ENCODE results near the gene STK11. TPM values are rescaled to one million over a fixed set of nuclear protein-coding genes. Genes with fewer than 3 reads are reported as not detected.

STK11 gene
- total RNA-seq, 4 donors from 2014 or later: 56.8 to 80.7 (median 60.9) TPM

DNA sequence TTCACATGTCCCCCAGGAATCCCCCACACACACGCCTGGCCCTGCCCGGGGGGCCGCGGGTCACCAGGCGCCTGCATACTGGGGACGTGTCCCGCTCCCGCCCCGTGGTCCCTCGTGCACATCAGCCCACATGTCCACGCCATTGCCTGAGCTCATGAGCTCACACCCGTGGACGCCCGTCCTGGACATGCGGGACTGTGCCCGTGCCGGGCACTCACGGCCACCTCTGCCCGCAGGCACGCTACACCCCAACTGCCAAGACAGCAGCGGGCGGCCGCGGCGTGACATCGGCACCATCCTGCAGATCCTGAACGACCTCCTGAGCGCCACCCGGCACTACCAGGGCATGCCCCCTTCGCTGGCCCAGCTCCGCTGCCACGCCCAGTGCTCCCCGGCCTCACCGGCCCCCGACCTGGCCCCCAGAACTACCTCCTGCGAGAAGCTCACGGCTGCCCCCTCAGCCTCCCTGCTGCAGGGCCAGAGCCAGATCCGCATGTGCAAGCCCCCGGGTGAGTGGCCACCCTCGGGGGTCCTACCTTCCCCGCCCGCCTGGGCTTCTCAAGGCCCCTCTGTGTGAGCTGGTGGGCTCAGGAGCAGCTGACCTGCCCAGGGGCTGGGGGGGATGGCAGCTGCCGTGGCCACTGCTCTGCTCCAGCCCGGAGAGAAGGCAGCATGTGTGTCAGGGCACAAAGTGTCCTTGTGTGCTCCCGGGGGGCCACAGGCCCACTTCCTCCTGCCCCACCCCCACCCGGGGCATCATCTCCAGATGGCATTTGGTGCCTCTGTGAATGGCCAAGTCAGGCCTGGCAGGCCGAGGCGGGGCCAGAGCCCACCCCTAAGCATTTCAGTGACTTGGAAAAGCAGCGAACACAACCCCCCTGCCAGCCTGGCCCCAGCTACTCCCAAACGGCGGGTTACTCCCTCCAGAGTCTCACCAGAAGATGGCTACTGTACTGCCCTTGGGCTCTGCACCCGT lies 49.9 kb downstream of the STK11 start:
- no peak for ATAC-seq
- TF ChIP-seq POLR2A (IDR thresholded peaks at IDR 0.05) (peak in 1 of 2 donors; percentile 8), POLR2AphosphoS5 (IDR thresholded peaks at IDR 0.05) (peak; percentile 17), EP300 (IDR thresholded peaks at IDR 0.05) (no peak)
- TF ChIP-seq, protein P1, sequence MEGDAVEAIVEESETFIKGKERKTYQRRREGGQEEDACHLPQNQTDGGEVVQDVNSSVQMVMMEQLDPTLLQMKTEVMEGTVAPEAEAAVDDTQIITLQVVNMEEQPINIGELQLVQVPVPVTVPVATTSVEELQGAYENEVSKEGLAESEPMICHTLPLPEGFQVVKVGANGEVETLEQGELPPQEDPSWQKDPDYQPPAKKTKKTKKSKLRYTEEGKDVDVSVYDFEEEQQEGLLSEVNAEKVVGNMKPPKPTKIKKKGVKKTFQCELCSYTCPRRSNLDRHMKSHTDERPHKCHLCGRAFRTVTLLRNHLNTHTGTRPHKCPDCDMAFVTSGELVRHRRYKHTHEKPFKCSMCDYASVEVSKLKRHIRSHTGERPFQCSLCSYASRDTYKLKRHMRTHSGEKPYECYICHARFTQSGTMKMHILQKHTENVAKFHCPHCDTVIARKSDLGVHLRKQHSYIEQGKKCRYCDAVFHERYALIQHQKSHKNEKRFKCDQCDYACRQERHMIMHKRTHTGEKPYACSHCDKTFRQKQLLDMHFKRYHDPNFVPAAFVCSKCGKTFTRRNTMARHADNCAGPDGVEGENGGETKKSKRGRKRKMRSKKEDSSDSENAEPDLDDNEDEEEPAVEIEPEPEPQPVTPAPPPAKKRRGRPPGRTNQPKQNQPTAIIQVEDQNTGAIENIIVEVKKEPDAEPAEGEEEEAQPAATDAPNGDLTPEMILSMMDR (IDR thresholded peaks at IDR 0.05): no peak
- Histone ChIP-seq H3K27me3 (no peaks in the 10 kb centered on the region), H3K4me3 (peak overlapping the region in 1 of 2 donors; percentile 6), H3K4me1 (peaks cover 0 to 96% (median 57%) of the 10 kb centered on the region in 3 donors), H3K9me3 (no peaks in the 10 kb centered on the region), H3K27ac (peak overlapping the region; percentile 12 to 100 (median 100)), H3K36me3 (peaks cover 3 to 57% of the 10 kb centered on the region in 2 donors)
- 92% methylated on average over 2 of the region's 52 CpGs; no CpG with 5 or more reads in 1 of the 2 donors for WGBS, 2 donors (ENCODE audit: low coverage in 1 of 2)

DNA sequence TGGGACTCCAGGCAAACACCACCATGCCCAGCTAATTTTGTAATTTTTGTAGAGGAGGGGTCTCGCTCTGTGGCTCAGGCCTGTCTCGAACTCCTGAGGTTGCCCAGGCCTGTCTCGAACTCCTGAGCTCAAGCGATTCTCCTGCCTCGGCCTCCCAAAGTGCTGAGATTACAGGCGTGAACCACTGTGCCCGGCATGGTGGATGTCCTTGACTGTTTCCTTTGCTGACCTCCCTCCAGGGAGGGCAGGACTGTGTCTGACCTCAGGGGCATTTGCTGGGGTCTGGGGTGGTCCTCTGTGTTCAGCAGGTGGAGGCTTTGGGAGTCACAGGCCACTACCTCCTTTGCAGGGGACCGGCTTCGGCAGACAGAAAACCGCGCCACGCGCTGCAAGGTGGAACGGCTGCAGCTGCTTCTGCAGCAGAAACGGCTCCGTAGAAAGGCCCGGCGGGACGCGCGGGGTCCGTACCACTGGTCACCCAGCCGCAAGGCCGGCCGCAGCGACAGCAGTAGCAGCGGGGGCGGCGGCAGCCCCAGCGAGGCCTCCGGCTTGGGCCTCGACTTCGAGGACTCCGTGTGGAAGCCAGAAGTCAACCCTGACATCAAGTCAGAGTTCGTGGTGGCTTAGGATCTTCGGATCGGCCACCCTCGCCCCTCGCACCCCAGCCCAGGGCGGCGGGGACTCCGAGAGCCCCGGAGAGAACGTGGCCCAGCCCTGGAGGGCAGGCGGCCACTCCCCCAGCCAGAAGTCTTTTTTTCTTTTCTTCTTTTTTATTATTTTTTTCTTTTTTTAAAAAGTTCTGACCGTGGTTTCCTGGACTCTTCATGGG lies 51.3 kb downstream of the STK11 start:
- peak overlapping the region in 3 of 4 donors; percentile 55 to 100 (median 99) for H3K27ac ChIP-seq
- no peak for ATAC-seq
- H3K9me3 ChIP-seq: no peaks in the 10 kb centered on the region
- peaks cover 0 to 98% (median 62%) of the 10 kb centered on the region in 3 donors for H3K4me1 ChIP-seq
- WGBS, 2 donors (ENCODE audit: low coverage in 1 of 2): 75 to 85% methylated on average over 10 to 28 of the region's 46 CpGs
- no peak overlapping the region for H3K4me3 ChIP-seq
- peaks cover 3 to 50% of the 10 kb centered on the region in 2 donors for H3K36me3 ChIP-seq
- no peaks in the 10 kb centered on the region for H3K27me3 ChIP-seq
- TF ChIP-seq EP300 (IDR thresholded peaks at IDR 0.05): no peak
- TF ChIP-seq POLR2AphosphoS5 (IDR thresholded peaks at IDR 0.05): peak; percentile 14

DNA sequence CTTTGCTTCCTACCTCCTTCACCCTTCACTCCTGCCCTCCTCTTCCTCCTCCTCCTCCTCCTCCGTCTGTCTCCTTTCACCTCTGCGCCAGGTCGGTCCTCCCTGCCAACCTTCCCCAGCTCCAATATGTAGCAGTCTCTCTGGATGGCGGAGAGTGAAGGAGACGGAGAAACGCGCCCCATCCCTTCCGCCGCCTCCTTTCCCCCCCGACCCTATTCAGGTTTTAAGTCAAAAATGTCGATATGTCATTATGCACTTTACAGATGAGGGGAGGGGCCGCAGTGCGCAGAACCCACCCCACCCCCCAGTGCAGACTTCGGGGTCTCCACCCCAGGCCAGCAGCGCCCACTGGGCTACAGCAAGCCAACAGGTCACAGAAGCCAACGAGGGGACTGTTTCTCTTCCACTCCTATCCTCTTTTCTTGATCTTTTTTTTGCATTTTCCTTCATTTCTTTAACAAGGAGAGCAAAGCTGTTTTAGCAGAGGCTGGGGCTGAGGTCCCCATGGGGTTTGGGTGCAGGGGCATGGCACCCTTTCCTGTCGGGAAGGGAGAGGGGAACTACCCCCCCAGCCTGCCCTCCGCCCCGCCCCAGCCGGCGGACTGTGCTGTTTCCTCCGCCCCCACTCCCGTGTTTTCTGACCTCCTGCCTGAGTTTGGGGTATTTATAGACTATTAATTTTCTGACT lies 52.0 kb downstream of the STK11 start:
- ATAC-seq: no peak
- TF ChIP-seq POLR2AphosphoS5 (IDR thresholded peaks at IDR 0.05) (no peak), POLR2A (IDR thresholded peaks at IDR 0.05) (no peak)
- TF ChIP-seq, protein P1 (IDR thresholded peaks at IDR 0.05): no peak
- Histone ChIP-seq H3K27me3 (no peaks in the 10 kb centered on the region), H3K27ac (peak overlapping the region in 3 of 4 donors; percentile 89 to 100 (median 99)), H3K9me3 (no peaks in the 10 kb centered on the region), H3K4me3 (no peak overlapping the region), H3K36me3 (peaks cover 3 to 47% of the 10 kb centered on the region in 2 donors), H3K4me1 (peaks cover 4 to 99% (median 68%) of the 10 kb centered on the region in 3 donors)
- WGBS, 2 donors (ENCODE audit: low coverage in 1 of 2): 43 to 100% methylated on average over 1 to 11 of the region's 23 CpGs

DNA sequence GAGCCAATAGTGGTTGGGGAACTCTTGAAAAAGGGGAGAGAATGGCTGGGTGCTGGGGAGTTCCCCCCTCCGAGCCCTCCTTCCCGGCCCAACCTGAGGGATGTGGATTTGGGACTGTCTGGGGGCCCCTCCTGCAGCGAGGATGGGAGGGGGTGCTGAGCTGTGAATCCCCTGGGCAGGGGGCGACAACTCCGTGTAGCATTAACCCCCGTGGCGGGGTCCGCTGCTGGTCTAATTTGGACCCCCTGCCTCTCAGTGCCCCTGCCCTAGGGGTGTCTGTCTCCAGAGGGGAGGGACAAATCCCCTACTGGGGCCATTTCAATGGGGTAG lies 52.5 kb downstream of the STK11 start:
- H3K27me3 ChIP-seq: no peaks in the 10 kb centered on the region
- ATAC-seq: no peak
- TF ChIP-seq POLR2AphosphoS5 (IDR thresholded peaks at IDR 0.05): peak; percentile 3
- no peak for TF ChIP-seq EP300 (IDR thresholded peaks at IDR 0.05)
- H3K27ac ChIP-seq: peak overlapping the region in 3 of 4 donors; percentile 89 to 100 (median 99)
- WGBS, 2 donors (ENCODE audit: low coverage in 1 of 2): 44 to 57% methylated on average over 4 to 7 of the region's 8 CpGs
- peaks cover 3 to 47% of the 10 kb centered on the region in 2 donors for H3K36me3 ChIP-seq
- H3K4me1 ChIP-seq: peaks cover 4 to 99% (median 70%) of the 10 kb centered on the region in 3 donors
- H3K9me3 ChIP-seq: no peaks in the 10 kb centered on the region
- H3K4me3 ChIP-seq: no peak overlapping the region

DNA sequence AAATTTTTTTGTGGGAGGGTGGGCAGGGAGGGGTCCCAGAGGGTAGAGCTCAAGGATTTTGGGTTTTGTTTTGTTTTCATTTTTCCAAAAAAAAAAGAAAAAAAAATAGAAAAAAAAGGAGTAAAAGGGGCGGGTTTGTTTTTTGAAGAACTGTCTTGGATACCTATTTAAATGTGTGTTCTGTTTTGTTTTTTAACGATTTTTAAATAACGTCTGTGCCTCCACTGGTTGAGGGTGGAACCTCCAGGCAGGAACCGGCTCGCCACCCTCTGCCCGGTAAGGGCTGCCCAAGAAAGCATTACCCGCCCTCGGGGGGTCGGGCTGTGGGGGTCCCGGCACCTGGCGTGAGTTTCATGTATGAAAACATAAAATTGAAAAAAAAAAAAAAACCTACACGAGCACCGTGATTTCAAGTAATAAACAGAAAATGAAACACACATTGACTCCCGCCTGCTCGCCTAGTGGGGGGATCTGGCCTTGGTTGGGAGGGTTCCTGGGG lies 53.2 kb downstream of the STK11 start:
- Histone ChIP-seq H3K4me3 (peak overlapping the region in 1 of 2 donors; percentile 37), H3K4me1 (peaks cover 4 to 97% (median 67%) of the 10 kb centered on the region in 3 donors)

More for the DNA sequence above, 53.2 kb downstream of the STK11 start:
- ATAC-seq: no peak
- Histone ChIP-seq H3K9me3 (no peaks in the 10 kb centered on the region), H3K27ac (peak overlapping the region; percentile 48 to 100 (median 94)), H3K36me3 (peaks cover 3 to 46% of the 10 kb centered on the region in 2 donors), H3K27me3 (no peaks in the 10 kb centered on the region)
- TF ChIP-seq EP300 (IDR thresholded peaks at IDR 0.05) (no peak), POLR2A (IDR thresholded peaks at IDR 0.05) (no peak), POLR2AphosphoS5 (IDR thresholded peaks at IDR 0.05) (no peak)
- TF ChIP-seq, protein P1 (IDR thresholded peaks at IDR 0.05): peak in 1 of 4 experiments; percentile 12
- WGBS, 2 donors (ENCODE audit: low coverage in 1 of 2): 2 to 10% methylated on average over 7 to 15 of the region's 15 CpGs

Measured in gastroesophageal sphincter (tissue), 4 donors.